GM19452 (cell line): ENCODE results near the gene ARMCX4.
"Not testable (repeated sequence)": the region's sequence is repeated elsewhere in the genome, so short reads cannot be mapped to it uniquely, and the experiment has no call there.

Experiments
- ATAC-seq: cut with Tn5 transposase; IDR thresholded peaks from one replicate; pipeline ENCODE4 v1.9.1; 2021; ENCODE audit not compliant: unreplicated experiment

Gene ARMCX4

DNA sequence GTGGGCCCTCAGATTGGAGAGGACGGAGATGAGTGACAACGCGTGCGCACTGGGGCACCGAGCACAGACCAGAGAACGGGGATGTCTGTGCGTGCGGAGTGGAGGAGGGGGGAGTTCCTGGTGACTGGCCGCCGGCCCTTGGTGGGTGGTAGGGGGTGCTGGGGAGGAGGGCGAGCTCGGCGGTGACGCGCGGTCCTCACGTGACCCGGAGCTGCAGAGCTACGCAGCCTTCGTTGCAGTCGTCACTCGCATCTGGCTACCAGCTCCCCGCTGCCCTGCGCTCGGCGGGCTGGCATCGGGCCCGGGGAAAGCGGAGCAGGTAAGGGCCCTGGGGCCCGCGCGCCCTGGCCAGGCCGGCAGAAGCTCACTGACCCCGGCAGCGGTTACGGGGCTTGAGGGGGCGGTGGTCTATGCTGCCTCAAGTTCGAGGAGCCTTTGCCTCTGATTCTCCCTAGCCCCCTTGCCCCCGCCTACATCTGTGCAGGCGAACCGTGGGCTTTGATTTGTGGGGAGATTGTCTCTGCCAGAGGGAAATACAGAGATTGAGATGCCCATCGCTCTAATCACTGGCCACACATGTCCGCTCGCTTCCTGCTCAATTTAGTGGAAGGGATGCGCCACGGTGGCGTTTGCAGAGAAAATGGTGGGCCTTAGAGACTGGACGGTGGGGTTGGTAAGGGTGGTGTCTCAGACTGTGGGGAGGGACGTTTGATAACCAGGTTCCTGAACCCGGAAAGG, at the start of gene ARMCX4:
TSS of gene ARMCX4 (plus strand) at position 245 of the 738 bp plus-strand sequence. CDS start 3,134 bp downstream, outside the sequence.
- ATAC-seq, result no peak

DNA sequence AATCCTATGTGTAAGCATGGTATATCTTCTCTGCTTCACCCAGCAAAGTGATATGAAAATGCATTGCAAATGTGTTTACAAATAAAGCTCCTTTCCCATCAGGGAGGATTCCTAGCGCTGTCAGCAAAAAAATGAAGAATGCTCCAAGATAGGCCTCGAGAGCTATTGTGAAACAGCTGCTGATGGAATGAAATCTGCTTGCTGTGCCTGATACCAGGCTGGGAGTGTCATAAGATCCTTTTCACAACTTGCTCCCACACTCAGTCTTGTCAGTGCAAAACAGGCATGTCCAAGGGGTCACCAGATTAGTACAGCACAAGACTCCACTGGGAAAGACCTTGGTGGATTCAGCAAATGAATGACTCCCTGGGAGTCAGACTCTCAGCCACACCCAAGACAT, 43.2 kb upstream of the ARMCX4 start:
- no peak for ATAC-seq

DNA sequence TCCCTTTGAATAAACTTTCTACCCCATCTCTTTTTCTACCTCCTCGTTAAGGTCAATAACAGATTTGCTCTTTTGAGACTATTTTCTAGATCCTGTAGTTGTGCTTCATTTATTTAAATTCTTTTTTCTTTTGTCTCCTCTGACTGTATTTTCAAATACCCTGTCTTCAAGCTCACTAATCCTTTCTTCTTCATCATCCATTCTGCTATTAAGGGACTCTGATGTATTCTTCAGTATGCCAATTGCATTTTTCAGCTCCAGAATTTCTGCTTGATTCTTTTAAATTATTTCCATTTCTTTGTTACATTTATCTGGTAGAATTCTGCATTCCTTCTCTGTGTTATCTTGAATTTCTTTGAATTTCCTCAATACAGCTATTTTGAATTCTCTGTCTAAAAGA, 36.0 kb upstream of the ARMCX4 start:
- ATAC-seq, result no peak

DNA sequence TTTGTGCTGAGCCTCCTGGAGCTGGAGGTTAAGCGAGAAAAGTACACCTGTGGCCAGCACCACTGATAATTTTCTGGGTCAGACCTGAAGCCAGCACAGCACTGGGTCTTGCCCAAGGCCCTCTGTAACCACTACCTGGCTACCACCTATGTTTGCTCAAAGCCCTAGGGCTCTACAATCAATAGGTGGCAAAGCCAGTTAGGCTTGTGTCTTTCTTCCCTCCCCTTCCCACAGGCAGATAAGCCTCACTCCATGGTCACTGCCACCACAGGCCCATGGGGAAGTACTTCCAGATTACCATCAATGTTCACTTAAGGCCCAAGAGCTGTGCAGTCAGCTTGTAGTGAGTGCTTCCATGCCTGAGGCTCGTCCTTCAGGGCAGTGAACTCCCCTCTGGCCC, 35.2 kb upstream of the ARMCX4 start:
- ATAC-seq, result no peak

DNA sequence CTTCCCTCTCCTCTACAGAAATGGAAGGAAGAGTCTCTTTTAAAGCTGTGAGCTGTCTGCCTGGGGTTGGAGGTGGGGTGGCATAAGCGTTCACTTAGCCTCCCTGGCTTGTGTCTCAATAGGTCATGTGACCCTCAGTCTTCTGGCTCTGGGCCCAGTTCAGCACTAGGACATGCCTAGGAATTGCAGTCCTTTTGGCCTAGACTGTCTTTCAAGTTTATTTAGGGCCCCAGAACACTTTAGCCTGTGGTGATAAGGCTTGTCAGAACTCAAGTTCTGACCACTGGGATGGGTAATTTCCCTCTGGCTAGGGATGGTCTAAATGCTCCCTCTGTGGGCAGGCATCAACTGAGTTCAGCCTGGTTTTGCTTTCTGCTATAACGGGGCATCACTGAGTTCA, 34.3 kb upstream of the ARMCX4 start:
- no peak for ATAC-seq

DNA sequence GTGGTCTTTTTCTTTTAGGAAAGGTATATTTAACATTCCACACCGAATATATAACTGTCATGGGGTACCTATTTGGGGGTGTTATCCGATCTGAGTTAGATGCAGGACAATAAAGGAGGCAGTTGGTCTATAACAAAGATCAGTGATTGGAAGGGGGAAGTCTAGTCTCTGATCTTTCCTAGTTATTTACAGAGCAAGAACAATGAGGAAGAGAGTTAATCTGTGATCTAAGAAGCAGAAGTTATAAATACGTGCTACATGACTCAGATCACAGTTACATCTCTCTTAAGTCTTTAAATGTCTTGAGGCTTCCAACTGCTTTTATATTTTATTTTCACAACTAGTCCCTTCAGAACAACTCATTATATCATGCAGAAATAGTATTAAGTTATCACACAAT, 33.2 kb upstream of the ARMCX4 start:
- ATAC-seq, result no peak

DNA sequence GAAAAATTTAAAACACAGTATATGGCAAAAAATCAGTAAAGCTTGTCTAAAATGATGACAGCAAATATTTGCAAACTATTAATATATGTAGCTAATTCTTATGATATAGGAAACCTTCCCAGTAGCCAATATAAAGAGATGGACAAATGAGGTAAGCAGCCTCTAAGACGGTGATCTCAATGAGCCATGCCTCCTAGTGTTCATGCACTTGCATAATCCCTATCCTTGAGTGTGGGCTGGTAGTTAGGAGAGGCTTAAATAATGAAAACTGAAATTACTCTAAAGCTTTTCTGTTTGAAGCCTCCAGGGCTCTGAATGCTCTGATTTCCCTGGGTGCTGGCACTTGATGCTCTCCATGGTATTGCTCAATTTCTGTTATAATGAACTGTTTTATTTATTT, 24.6 kb upstream of the ARMCX4 start:
- ATAC-seq, result no peak

DNA sequence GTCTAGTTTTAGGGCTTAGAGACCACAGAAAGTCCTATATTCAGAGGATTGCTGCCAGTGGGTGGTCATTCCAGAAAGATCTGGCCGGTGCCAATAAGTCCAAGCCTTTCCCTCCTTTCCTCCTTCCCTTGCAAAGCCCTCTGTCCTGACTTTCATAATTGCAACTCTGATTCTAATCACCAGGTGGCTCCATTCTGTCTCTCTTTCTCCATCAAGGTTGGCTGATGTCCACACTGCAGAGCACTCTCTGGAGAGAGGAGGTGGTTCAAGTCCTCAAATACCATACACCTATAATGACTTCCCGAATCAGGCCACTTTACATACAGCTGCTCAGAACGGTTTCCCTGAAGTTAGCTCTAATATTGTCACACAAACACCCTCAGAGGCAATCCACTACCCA, 22.4 kb upstream of the ARMCX4 start:
- no peak for ATAC-seq

DNA sequence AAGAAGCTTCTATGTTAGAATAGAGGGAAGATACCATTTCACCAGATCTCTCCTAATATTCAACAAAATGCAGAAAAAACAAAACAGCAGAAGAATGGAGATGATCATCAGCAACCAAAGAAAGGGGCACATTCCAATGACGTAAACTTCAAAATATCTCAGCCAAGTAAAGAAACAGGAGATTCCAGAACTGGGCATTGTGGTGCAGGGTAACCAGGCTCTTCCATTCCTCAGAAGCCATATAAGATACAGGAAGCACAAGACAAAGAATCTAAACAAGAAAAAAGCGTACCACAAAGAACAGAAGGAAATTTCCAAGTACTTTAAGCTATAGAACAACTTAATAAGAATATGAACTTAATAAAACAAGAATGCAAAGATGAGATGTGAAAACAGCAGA, 6.9 kb upstream of the ARMCX4 start:
- no peak for ATAC-seq

DNA sequence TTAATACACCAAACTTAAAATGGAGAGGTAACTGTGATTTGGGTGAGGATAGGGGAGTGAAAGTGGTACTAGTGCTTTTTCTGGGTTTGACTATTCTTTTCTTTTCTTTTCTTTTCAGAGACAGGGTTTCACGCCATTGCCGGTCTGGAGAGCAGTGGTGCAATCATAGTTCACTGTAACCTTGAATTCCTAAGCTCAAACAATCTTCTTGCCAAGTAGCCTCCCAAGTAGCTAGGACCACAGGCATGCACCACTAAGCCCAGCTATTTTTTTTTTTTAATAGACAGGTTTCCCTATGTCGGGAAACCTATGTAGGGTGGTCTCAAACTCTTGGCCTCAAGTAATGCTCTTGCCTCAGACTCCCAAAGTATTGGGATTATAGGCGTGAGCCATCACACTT, 3.0 kb upstream of the ARMCX4 start:
- ATAC-seq, result no peak

DNA sequence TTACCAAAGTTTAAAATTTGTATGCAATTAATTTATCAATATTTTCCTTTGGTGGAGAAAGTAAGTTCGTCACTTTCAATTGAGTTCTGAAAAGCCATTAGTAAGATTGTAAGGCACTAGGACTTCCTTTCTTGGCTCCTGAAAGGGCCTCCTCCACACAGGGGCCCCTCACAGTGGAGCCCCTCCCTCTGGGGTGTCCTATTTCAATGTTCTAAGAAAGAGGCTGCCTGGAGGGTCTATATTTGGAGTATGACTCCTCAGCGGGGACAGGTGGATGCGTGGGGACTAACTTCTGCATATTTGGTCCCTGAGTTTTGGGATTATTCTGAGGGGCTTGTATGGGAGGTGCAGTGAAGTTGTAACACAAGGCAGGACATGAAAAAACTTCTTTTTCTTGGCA, 1.6 kb upstream of the ARMCX4 start:
- no peak for ATAC-seq

DNA sequence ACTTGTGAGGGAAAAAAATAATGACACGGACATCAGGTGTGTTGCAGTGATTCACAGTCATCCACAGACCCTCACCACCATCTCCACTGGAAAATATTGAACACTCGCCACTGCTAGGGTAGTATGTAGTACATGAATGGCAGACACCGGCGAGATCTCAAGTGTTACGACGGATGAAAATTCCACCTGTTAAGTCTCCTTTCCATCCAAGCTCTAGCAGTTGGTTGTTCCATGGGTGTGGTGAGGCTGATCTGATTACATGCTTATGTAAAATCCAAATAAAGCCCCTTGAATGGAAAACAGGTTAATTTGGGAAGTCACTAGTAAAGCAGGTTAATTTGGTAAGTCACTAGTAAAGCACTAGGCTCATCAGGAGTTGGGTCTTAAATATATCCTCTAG, 1.1 kb upstream of the ARMCX4 start:
- ATAC-seq, result no peak

DNA sequence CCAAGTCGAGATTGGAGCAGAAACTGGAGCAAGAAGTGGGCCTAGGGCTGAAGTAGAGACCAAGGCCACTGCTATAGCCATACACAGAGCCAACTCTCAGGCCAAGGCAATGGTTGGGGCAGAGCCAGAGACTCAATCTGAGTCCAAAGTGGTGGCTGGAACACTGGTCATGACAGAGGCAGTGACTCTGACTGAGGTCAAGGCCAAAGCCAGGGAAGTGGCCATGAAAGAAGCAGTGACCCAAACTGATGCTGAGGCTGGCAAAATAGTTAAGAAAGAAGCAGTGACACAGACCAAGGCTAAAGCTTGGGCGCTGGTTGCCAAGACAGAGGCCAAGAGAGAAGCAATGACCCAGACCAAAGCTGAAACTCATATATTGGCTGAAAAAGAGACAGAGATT, 3.5 kb downstream of the ARMCX4 start:
- ATAC-seq, result no peak

DNA sequence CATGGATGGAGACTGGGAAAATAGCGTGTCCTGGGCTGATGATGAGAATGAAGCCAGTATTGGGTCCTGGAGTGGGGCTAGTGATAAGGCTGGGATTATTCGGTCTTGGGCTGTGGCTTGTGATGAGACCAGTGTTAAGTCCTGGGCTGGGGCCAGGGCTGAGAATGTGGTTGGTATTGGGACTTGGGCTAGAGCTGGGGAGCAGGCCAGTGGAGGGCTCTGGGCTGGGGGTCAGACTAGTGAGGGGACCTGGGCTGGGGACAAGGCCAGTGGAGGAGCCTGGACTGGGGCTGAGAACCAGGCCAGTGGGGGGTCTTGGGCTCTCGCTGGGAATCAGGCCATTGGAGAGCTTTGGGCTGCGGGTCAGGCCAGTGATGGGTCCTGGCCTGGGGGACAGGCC, 6.7 kb downstream of the ARMCX4 start:
- no peak for ATAC-seq

DNA sequence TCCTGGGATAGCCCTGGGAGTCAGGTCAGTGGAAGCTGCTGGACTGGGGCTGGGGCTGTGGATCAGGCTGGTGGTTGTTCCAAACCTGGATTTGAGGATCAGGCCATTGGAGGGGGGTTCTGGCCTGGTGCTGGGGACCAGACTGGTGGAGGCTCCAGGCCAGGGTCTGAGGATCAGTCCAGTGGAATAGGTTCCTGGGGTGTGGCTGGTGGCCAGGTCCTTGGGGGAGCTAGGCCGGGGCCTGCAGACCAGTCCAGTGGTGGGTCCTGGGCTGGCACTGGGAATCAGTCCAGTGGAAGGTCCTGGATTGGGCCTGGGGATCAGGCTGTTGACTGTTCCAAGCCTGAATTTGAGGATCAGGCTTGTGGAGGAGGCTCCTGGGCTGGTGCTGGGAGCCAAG, 8.0 kb downstream of the ARMCX4 start:
- ATAC-seq, result no peak

DNA sequence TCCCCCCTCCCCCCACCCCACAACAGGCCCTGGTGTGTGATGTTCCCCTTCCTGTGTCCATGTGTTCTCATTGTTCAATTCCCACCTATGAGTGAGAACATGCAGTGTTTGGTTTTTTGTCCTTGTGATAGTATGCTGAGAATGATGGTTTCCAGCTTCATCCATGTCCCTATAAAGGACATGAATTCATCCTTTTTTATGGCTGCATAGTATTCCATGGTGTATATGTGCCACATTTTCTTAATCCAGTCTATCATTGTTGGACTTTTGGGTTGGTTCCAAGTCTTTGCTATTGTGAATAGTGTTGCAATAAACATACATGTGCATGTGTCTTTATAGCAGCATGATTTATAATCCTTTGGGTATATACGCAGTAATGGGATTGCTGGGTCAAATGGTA, 17.7 kb downstream of the ARMCX4 start:
- ATAC-seq, result not testable (repeated sequence)

DNA sequence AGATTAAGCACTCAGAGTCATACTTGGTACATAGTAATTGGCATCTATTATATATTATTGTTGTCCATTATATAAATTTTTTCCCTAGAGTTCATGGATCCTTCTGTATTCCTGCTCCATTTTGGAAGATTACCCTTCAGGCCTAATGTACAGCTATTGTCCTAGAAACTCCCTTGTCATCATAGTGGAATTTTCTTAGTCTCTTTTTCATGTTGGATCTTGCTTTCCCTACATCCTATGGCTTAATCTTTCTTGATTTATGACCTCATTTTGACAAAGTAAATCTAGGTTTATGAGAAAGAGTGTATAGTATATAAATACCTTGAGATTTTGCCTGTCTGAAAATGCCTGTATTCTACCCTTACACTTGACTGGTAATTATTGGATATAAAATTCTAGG, 22.1 kb downstream of the ARMCX4 start:
- ATAC-seq, result no peak

DNA sequence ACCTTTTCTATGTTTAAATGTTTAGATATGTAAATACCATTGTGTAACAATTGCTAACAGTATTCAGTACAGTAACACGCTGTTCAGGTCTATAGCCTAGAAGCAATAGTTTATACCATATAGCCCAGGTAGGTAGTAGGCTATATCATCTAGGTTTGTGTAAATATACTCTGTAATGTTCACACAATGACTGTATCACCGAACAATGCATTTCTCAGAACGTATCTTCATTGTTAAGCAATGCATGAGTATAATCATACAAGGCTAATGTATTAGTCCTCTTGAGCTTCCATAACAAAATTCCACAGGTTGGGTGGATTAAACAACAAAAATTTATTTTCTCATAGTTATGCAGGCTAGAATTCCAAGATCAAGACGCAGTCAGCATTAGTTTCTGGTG, 22.7 kb downstream of the ARMCX4 start:
- ATAC-seq, result no peak

DNA sequence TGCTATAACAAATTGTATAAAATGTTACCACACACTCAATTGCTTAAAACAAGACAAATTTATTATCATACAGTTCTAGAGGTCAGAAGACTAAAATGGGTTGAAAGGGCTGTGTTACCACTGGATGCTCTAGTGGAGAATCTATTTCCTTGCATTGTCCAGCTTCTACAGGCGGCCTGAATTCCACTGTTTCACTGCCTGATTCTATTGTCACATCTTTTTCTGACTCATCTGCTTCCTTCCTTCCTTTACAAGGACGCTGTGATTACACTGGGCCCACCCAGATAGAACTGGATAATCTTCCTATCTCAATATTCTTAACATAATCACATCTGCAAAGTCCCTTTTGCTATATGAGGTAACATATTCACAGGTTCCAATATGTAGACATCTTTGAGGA, 45.7 kb downstream of the ARMCX4 start:
- ATAC-seq, result no peak
